NCI-H1930 (cell line): ENCODE data around the gene ARHGAP26.

ENCODE experiments used
- DNase-seq, 2 experiments: peaks; one replicate each; lab custom pipeline; 2025; lab: John Stamatoyannopoulos, UW

The ARHGAP26 gene

GRCh38 chr5:142849466-142849865, 79.3 kb downstream of the ARHGAP26 start:
- DNase-seq, result no peak

- no peak for DNase-seq
Observed at GRCh38 chr5:142849880-142850279, 79.7 kb downstream of the ARHGAP26 start.

- no peak for DNase-seq
Observed at GRCh38 chr5:142851731-142852130, 81.6 kb downstream of the ARHGAP26 start.

GRCh38 chr5:142852416-142853198, 82.4 kb downstream of the ARHGAP26 start:
- no peak for DNase-seq

GRCh38 chr5:142853682-142854081, 83.5 kb downstream of the ARHGAP26 start:
- DNase-seq, result no peak

GRCh38 chr5:142856269-142856782, 86.1 kb downstream of the ARHGAP26 start:
- no peak for DNase-seq

- no peak for DNase-seq
Observed at GRCh38 chr5:142857405-142857804, 87.2 kb downstream of the ARHGAP26 start.

- no peak for DNase-seq
Observed at GRCh38 chr5:142859037-142859436, 88.9 kb downstream of the ARHGAP26 start.

GRCh38 chr5:142860270-142860669, 90.1 kb downstream of the ARHGAP26 start:
- DNase-seq, result no peak

- no peak for DNase-seq
Observed at GRCh38 chr5:142861011-142861410, 90.8 kb downstream of the ARHGAP26 start.

- DNase-seq, result no peak
Observed at GRCh38 chr5:142862594-142862993, 92.4 kb downstream of the ARHGAP26 start.

- no peak for DNase-seq
Observed at GRCh38 chr5:142863856-142864255, 93.7 kb downstream of the ARHGAP26 start.

- no peak for DNase-seq
Observed at GRCh38 chr5:142864290-142865260, 94.4 kb downstream of the ARHGAP26 start.

GRCh38 chr5:142865631-142866030, 95.5 kb downstream of the ARHGAP26 start:
- no peak for DNase-seq

- DNase-seq, result peak in 1 of 2 experiments; percentile 21
Observed at GRCh38 chr5:142866563-142867275, 96.5 kb downstream of the ARHGAP26 start.

GRCh38 chr5:142869886-142870285, 99.7 kb downstream of the ARHGAP26 start:
- no peak for DNase-seq

- no peak for DNase-seq
Observed at GRCh38 chr5:142870532-142871362, 100.6 kb downstream of the ARHGAP26 start.

- DNase-seq, result no peak
Observed at GRCh38 chr5:142871363-142872193, 101.4 kb downstream of the ARHGAP26 start.

- no peak for DNase-seq
Observed at GRCh38 chr5:142872217-142872616, 102.0 kb downstream of the ARHGAP26 start.

- no peak for DNase-seq
Observed at GRCh38 chr5:142872795-142873194, 102.6 kb downstream of the ARHGAP26 start.
